DND-41 (cell line): ENCODE results near the gene ATP5F1D.

Experiments used
- ATAC-seq: fragments of 200-7000 bp; cut with Tn5 transposase; 3 replicates; pipeline ENCODE4 v1.9.1; 2021; ENCODE audit warnings: low read depth; ENCODE audit not compliant: insufficient read depth
- DNase-seq: peaks from one replicate; pipeline ENCODE4 v3.0.0-alpha.2; 2020
- H2AFZ ChIP-seq: 2 replicates; pipeline ENCODE4 v1.6.0; 2012; ENCODE audit warnings: low read depth, low read length
- H3K27ac ChIP-seq: 2 replicates; pipeline ENCODE4 v1.5.1; 2012; ENCODE audit warnings: low read length, inconsistent platforms
- H3K27me3 ChIP-seq: fragments of 200-600 bp; sonication (generic); 2 replicates; pipeline ENCODE4 v1.6.0; 2012; ENCODE audit warnings: low read length, mild to moderate bottlenecking, inconsistent platforms; ENCODE audit not compliant: insufficient read depth, poor library complexity
- H3K36me3 ChIP-seq: 2 replicates; pipeline ENCODE4 v1.5.1; 2012; ENCODE audit warnings: low read length, inconsistent platforms; ENCODE audit not compliant: insufficient read depth
- H3K4me1 ChIP-seq: 2 replicates; pipeline ENCODE4 v1.5.1; 2012; ENCODE audit warnings: mild to moderate bottlenecking, low read length; ENCODE audit not compliant: insufficient read depth
- H3K4me2 ChIP-seq: 2 replicates; pipeline ENCODE4 v1.6.0; 2012; ENCODE audit warnings: mild to moderate bottlenecking, moderate library complexity, low read length, inconsistent platforms; ENCODE audit not compliant: insufficient read depth
- H3K4me3 ChIP-seq, 2 experiments: fragments of 200-600 bp in 1 of 2; shearing (Covaris generic) in 1 of 2; 2 replicates each; pipeline ENCODE4 v1.5.1; 2012 to 2016; ENCODE audit warnings: inconsistent platforms in 2 of 2, low read length in 2 of 2, mild to moderate bottlenecking in 2 of 2, low read depth in 1 of 2, moderate library complexity in 1 of 2
- H3K79me2 ChIP-seq: 2 replicates; pipeline ENCODE4 v1.6.0; 2012; ENCODE audit warnings: low read length, inconsistent platforms; ENCODE audit not compliant: insufficient read depth
- H3K9ac ChIP-seq: 2 replicates; pipeline ENCODE4 v1.6.0; 2012; ENCODE audit warnings: low read depth, mild to moderate bottlenecking, inconsistent platforms, low read length, moderate library complexity
- H3K9me3 ChIP-seq: 2 replicates; pipeline ENCODE4 v1.5.1; 2012; ENCODE audit warnings: low read length, moderate library complexity, mild to moderate bottlenecking, inconsistent platforms; ENCODE audit not compliant: insufficient read depth, severe bottlenecking
- H4K20me1 ChIP-seq: 2 replicates; pipeline ENCODE4 v1.6.0; 2012; ENCODE audit warnings: low read length; ENCODE audit not compliant: insufficient read depth
- EZH2 ChIP-seq: IDR thresholded peaks from 3 replicates; pipeline ENCODE4 v1.6.1; 2012; ENCODE audit warnings: borderline replicate concordance, low read depth, mild to moderate bottlenecking, moderate library complexity, low read length, inconsistent platforms; ENCODE audit not compliant: severe bottlenecking
- TF ChIP-seq, protein P1 (sequence below): IDR thresholded peaks from 2 replicates; pipeline ENCODE4 v1.5.1; 2012; ENCODE audit warnings: borderline replicate concordance, low read length, moderate library complexity, mild to moderate bottlenecking; ENCODE audit not compliant: poor library complexity, severe bottlenecking; ENCODE audit errors: extremely low read depth

Gene ATP5F1D

DNA sequence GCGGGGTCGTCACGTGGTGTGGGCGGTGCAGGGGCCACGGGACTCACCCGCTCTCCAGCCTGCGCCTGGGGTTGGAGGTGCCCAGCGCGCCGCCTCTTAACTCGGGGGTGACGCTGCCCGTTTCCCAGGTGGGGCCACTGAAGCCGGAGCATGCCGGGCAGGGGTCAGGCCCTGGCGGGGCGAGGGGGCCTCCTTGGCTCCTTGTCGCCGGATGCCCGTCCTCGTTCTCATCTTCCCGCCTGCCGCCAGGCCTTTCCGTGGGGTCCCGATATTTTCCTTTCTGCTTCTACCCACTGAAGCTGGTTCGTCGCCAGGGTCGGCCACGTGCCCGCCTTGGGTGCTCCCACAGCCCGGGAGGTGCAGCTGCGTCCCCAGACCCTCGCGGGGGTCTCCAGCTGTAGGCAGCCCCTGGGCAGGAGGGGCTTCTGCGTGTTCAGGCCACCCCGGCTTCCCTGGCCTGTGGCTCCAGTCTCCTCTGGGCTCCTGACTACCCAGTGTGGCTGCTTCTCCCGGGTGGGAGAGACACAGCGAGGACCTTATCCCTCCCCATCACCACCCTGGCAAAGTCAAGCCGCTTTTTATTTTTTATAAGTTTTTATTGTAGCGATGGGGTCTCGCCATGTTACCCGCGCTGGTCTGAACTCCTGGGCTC lies 34.6 kb downstream of the ATP5F1D start:
- H3K4me3 ChIP-seq: peak overlapping the region; percentile 51 to 73
- DNase-seq (no peak), ATAC-seq (no peak)
- no peaks in the 10 kb centered on the region for H3K9me3 ChIP-seq
- H4K20me1 ChIP-seq: peaks cover 70% of the 10 kb centered on the region
- H3K4me1 ChIP-seq: peaks cover 57% of the 10 kb centered on the region
- peak overlapping the region; percentile 99 for H3K9ac ChIP-seq
- TF ChIP-seq, protein P1, sequence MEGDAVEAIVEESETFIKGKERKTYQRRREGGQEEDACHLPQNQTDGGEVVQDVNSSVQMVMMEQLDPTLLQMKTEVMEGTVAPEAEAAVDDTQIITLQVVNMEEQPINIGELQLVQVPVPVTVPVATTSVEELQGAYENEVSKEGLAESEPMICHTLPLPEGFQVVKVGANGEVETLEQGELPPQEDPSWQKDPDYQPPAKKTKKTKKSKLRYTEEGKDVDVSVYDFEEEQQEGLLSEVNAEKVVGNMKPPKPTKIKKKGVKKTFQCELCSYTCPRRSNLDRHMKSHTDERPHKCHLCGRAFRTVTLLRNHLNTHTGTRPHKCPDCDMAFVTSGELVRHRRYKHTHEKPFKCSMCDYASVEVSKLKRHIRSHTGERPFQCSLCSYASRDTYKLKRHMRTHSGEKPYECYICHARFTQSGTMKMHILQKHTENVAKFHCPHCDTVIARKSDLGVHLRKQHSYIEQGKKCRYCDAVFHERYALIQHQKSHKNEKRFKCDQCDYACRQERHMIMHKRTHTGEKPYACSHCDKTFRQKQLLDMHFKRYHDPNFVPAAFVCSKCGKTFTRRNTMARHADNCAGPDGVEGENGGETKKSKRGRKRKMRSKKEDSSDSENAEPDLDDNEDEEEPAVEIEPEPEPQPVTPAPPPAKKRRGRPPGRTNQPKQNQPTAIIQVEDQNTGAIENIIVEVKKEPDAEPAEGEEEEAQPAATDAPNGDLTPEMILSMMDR: no peak
- TF ChIP-seq EZH2: no peak
- peaks cover 58% of the 10 kb centered on the region for H3K79me2 ChIP-seq
- peaks cover 76% of the 10 kb centered on the region for H3K36me3 ChIP-seq
- peak overlapping the region; percentile 83 for H3K4me2 ChIP-seq
- peak overlapping the region; percentile 86 for H3K27ac ChIP-seq
- peak overlapping the region; percentile 66 for H2AFZ ChIP-seq
- H3K27me3 ChIP-seq: no peaks in the 10 kb centered on the region

DNA sequence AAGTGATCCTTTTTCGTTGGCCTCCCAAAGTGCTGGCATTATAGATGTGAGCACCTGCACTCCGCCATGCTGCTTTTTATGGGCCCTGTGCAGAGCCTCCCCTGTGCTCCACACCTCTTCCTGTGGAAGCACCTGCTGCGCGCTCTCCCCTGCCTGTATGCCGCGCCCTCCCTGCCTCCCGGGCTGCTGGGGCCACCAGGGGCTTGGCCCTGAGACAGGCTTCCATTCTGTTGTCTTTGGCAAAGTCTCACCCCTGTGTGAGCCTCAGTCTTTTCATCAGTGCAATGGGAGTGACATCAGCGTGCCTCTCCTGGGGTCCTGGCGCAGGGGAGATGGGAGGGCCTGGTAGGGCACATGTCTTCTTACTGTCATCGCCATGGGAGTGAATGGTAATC lies 35.1 kb downstream of the ATP5F1D start:
- TF ChIP-seq, protein P1: no peak
- TF ChIP-seq EZH2: no peak
- DNase-seq (no peak), ATAC-seq (no peak)
- H3K27ac ChIP-seq: peak overlapping the region; percentile 86
- H3K4me2 ChIP-seq: peak overlapping the region; percentile 83
- no peaks in the 10 kb centered on the region for H3K9me3 ChIP-seq
- no peak overlapping the region for H2AFZ ChIP-seq
- H3K79me2 ChIP-seq: peaks cover 52% of the 10 kb centered on the region
- H3K36me3 ChIP-seq: peaks cover 71% of the 10 kb centered on the region
- H3K4me1 ChIP-seq: peaks cover 52% of the 10 kb centered on the region
- peak overlapping the region; percentile 99 for H3K9ac ChIP-seq
- H3K27me3 ChIP-seq: no peaks in the 10 kb centered on the region
- H4K20me1 ChIP-seq: peaks cover 65% of the 10 kb centered on the region
- H3K4me3 ChIP-seq: peak overlapping the region; percentile 51 to 73; a peak in 3 of 4 replicates

DNA sequence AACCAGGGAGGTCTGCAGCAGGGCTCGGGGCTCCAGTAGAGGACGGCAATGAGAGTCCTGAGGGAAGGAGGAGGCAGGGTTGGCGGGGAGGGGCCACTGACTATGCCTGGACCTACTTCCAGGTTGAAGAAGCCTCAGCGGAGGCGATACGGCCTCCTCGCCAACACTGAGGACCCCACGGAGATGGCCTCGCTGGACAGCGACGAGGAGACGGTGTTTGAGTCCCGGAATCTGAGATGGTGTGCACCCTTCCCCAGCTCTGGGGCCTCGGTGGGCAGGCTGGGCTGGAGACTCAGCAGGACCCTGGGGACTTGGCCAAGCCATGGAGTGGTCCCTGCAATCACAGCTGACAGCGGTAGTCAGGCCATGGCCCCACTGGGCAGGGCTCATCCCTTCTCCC lies 35.5 kb downstream of the ATP5F1D start:
- Histone ChIP-seq H3K4me3 (peak overlapping the region in 1 of 2 experiments; percentile 73; a peak in 3 of 4 replicates), H3K36me3 (peaks cover 67% of the 10 kb centered on the region), H3K4me2 (peak overlapping the region; percentile 83), H2AFZ (no peak overlapping the region), H3K27me3 (no peaks in the 10 kb centered on the region), H3K79me2 (peaks cover 48% of the 10 kb centered on the region), H3K9me3 (no peaks in the 10 kb centered on the region), H3K4me1 (peaks cover 48% of the 10 kb centered on the region), H3K27ac (peak overlapping the region; percentile 86), H4K20me1 (peaks cover 60% of the 10 kb centered on the region), H3K9ac (peak overlapping the region; percentile 99)
- DNase-seq (no peak), ATAC-seq (no peak)
- TF ChIP-seq, protein P1: no peak
- TF ChIP-seq EZH2: no peak
